HepG2 (cell line): ENCODE measurements around the gene RPL18. TPM values are rescaled to one million over a fixed set of nuclear protein-coding genes. Genes with fewer than 3 reads are reported as not detected.

ENCODE experiments used
- CBFB ChIP-seq: sonication (generic); formaldehyde crosslinking; IDR thresholded peaks from 2 replicates; pipeline ENCODE4 v1.4.0; 2020; ENCODE audit warnings: missing genetic modification reagents
- CEBPB ChIP-seq: IDR thresholded peaks from 2 replicates; pipeline ENCODE4 v1.6.1; 2011; ENCODE audit warnings: low read depth, low read length, improper control_type of control experiment, borderline replicate concordance
- DMAP1 ChIP-seq: IDR thresholded peaks from 2 replicates; pipeline ENCODE4 v1.6.1; 2016
- DNMT3B ChIP-seq: conservative IDR thresholded peaks from 2 replicates; pipeline ENCODE4 v1.6.1; 2016; ENCODE audit warnings: missing biosample characterization, control low read depth
- ELF3 ChIP-seq: IDR thresholded peaks from 2 replicates; pipeline ENCODE4 v1.6.1; 2016; ENCODE audit warnings: missing genetic modification reagents, missing compliant biosample characterization
- IRF2 ChIP-seq: IDR thresholded peaks from 2 replicates; pipeline ENCODE4 v1.6.1; 2018; ENCODE audit warnings: missing genetic modification reagents, missing compliant biosample characterization
- MAFG ChIP-seq: sonication (generic); formaldehyde crosslinking; IDR thresholded peaks from 2 replicates; pipeline ENCODE4 v1.5.1; 2020; ENCODE audit warnings: mild to moderate bottlenecking, missing genetic modification reagents
- POGK ChIP-seq: sonication (generic); formaldehyde crosslinking; conservative IDR thresholded peaks from 2 replicates; pipeline ENCODE4 v1.8.0; 2022; ENCODE audit warnings: mild to moderate bottlenecking, moderate library complexity, missing genetic modification reagents
- PTBP1 ChIP-seq: fragments of 200-400 bp; formaldehyde crosslinking; IDR thresholded peaks from 2 replicates; pipeline ENCODE4 v1.6.1; 2018; ENCODE audit warnings: low read length, low read depth; ENCODE audit not compliant: poor library complexity, severe bottlenecking
- TP53 ChIP-seq: sonication (generic); formaldehyde crosslinking; conservative IDR thresholded peaks from 2 replicates; pipeline ENCODE4 v1.4.0; 2020; ENCODE audit warnings: missing genetic modification reagents
- YY1 ChIP-seq: IDR thresholded peaks from 2 replicates; pipeline ENCODE4 v1.6.1; 2011; ENCODE audit warnings: low read length, low read depth, moderate library complexity, mild to moderate bottlenecking; ENCODE audit not compliant: insufficient read depth, insufficient replicate concordance
- ZBTB44 ChIP-seq: sonication (generic); formaldehyde crosslinking; IDR thresholded peaks from 2 replicates; pipeline ENCODE4 v1.4.0; 2020; ENCODE audit warnings: missing genetic modification reagents
- ZHX1 ChIP-seq: sonication (generic); formaldehyde crosslinking; IDR thresholded peaks from 2 replicates; pipeline ENCODE4 v1.8.1; 2022; ENCODE audit warnings: low read depth, mild to moderate bottlenecking, missing genetic modification reagents
- ZNF260 ChIP-seq: sonication (generic); formaldehyde crosslinking; IDR thresholded peaks from 2 replicates; pipeline ENCODE4 v1.4.0; 2020; ENCODE audit warnings: missing genetic modification reagents, low read depth, mild to moderate bottlenecking, borderline replicate concordance
- ZNF326 ChIP-seq: sonication (generic); formaldehyde crosslinking; IDR thresholded peaks from 2 replicates; pipeline ENCODE4 v1.4.0; 2020; ENCODE audit warnings: missing genetic modification reagents, borderline replicate concordance
- ZNF383 ChIP-seq: sonication (generic); formaldehyde crosslinking; IDR thresholded peaks from 2 replicates; pipeline ENCODE4 v1.4.0; 2020; ENCODE audit warnings: missing genetic modification reagents, mild to moderate bottlenecking, borderline replicate concordance
- ZNF577 ChIP-seq: sonication (generic); formaldehyde crosslinking; IDR thresholded peaks from 2 replicates; pipeline ENCODE4 v1.4.0; 2020; ENCODE audit warnings: mild to moderate bottlenecking, low read depth, missing genetic modification reagents, borderline replicate concordance
- ZNF747 ChIP-seq: sonication (generic); formaldehyde crosslinking; IDR thresholded peaks from 2 replicates; pipeline ENCODE4 v1.8.1; 2023; ENCODE audit warnings: missing genetic modification reagents, mild to moderate bottlenecking, borderline replicate concordance
- ZNF780A ChIP-seq: sonication (generic); formaldehyde crosslinking; IDR thresholded peaks from 2 replicates; pipeline ENCODE4 v1.8.0; 2022; ENCODE audit warnings: mild to moderate bottlenecking, missing genetic modification reagents, moderate library complexity
- ZNF879 ChIP-seq: sonication (generic); formaldehyde crosslinking; IDR thresholded peaks from 2 replicates; pipeline ENCODE4 v1.8.1; 2023; ENCODE audit warnings: missing genetic modification reagents
- polyA plus RNA-seq, 8 experiments: library from polyadenylated mRNA; depleted of rRNA in 3 of 8; stranded (reverse) in 7 of 8; unstranded in 1 of 8; fragments of >200 nt; fragmentation: Illumina TruSeq in 4 of 8; extraction: Trizol in 4 of 8; gene quantifications; 2 replicates each; pipeline versions ENCODE4 v1.2.1 to v1.2.3, GENCODE V29; 2011 to 2016; ENCODE audit warnings: low read depth in 4 of 8, missing spikeins in 1 of 8, mixed read lengths in 1 of 8; ENCODE audit not compliant: insufficient read depth in 1 of 8
- total RNA-seq, 5 experiments: library from RNA; depleted of rRNA; stranded (reverse); fragments of >200 nt; fragmentation: Illumina TruSeq; extraction: Trizol; gene quantifications; 2 replicates each; pipeline ENCODE4 v1.2.3, GENCODE V29; 2016; ENCODE audit warnings: low read depth in 1 of 5
- TF ChIP-seq, protein P1 (sequence below): IDR thresholded peaks from 2 replicates; pipeline ENCODE4 v1.6.1; 2018; ENCODE audit warnings: missing genetic modification reagents

The RPL18 gene
- total and polyA plus RNA-seq, 2 of the 13 experiments (the other 11 are each of a cell fraction or from before 2014, with no cell fraction given) = 1,485 to 1,639 TPM

DNA sequence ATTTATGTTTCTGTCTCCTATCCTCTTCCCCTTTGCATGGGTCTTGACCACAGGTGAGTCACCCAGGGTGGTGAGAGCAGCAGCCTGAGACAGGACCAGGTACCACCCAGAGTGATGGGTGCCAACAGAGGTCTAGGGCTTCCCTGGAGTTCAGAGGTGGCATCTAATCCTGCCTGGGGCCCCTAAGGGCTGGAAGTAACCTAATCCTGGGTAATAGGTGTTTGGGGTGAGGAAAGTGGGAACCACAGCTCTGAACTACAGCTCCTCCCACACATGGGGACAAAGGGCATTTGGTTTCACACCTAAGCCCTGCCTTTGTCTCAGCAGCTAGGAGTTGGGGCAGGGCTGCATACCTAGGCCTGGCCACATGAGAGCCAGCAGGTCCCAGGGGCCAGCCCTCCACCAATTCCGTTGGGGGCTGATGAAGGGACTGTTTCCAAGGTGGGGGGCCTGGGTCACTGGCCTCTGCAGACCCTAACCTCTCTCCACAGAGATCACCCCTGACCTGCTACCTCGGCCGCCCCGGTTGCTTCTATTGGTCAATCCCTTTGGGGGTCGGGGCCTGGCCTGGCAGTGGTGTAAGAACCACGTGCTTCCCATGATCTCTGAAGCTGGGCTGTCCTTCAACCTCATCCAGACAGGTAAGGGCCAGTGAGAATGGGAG lies 8.4 kb upstream of the RPL18 start (continued):
- TF ChIP-seq ZNF747 (CRISPR knock-in tag) (no peak), ZNF326 (CRISPR knock-in tag) (no peak), ZNF780A (CRISPR knock-in tag) (no peak), YY1 (no peak), ZNF260 (CRISPR knock-in tag) (no peak), ZBTB44 (CRISPR knock-in tag) (no peak), DMAP1 (CRISPR knock-in tag) (no peak), IRF2 (no peak), ZHX1 (CRISPR knock-in tag) (no peak), DNMT3B (CRISPR knock-in tag) (no peak), MAFG (no peak), TP53 (CRISPR knock-in tag) (no peak), ZNF577 (no peak), PTBP1 (no peak), CBFB (CRISPR knock-in tag) (no peak), POGK (CRISPR knock-in tag) (no peak), ELF3 (CRISPR knock-in tag) (no peak), CEBPB (no peak), ZNF879 (no peak), ZNF383 (no peak)
- TF ChIP-seq, protein P1, sequence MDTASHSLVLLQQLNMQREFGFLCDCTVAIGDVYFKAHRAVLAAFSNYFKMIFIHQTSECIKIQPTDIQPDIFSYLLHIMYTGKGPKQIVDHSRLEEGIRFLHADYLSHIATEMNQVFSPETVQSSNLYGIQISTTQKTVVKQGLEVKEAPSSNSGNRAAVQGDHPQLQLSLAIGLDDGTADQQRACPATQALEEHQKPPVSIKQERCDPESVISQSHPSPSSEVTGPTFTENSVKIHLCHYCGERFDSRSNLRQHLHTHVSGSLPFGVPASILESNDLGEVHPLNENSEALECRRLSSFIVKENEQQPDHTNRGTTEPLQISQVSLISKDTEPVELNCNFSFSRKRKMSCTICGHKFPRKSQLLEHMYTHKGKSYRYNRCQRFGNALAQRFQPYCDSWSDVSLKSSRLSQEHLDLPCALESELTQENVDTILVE (CRISPR knock-in tag) = no peak
